COR-L47 (cell line): ENCODE data around the gene MICB.

Source experiments
- DNase-seq: peaks from one replicate; lab custom pipeline; 2025; lab: John Stamatoyannopoulos, UW

The MICB gene

GRCh38 chr6:31541059-31541657 lies 43.2 kb downstream of the MICB start:
- DNase-seq: peak; percentile 60

GRCh38 chr6:31541658-31542521 lies 43.9 kb downstream of the MICB start, which contains the start of gene DDX39B:
Gene DDX39B, minus strand, starts transcription at chr6:31542003. Its CDS starts 1,471 bp downstream, at chr6:31540532.
- peak; percentile 97 for DNase-seq

GRCh38 chr6:31543639-31544038 lies 45.7 kb downstream of the MICB start:
- DNase-seq: no peak

- no peak for DNase-seq
Measured at GRCh38 chr6:31544676-31545075, 46.7 kb downstream of the MICB start.

- no peak for DNase-seq
Measured at GRCh38 chr6:31545291-31545690, 47.3 kb downstream of the MICB start.

- peak; percentile 92 for DNase-seq
Measured at GRCh38 chr6:31546339-31546957, 48.5 kb downstream of the MICB start, which contains the start of gene ATP6V1G2. Gene ATP6V1G2, minus strand, starts transcription at chr6:31546608. Its CDS starts 49 bp downstream, at chr6:31546559.

GRCh38 chr6:31546958-31547726 lies 49.2 kb downstream of the MICB start, which contains the start of gene NFKBIL1:
Gene NFKBIL1, plus strand, starts transcription at chr6:31547608. Its CDS starts 87 bp downstream, at chr6:31547695.
- peak; percentile 95 for DNase-seq

- DNase-seq: no peak
Measured at GRCh38 chr6:31547727-31548543, 50.0 kb downstream of the MICB start.

GRCh38 chr6:31548544-31548873 lies 50.6 kb downstream of the MICB start:
- DNase-seq: no peak

- peak; percentile 7 for DNase-seq
Measured at GRCh38 chr6:31551371-31551770, 53.4 kb downstream of the MICB start.

GRCh38 chr6:31556307-31556706 lies 58.4 kb downstream of the MICB start:
- DNase-seq: no peak

- DNase-seq: no peak
Measured at GRCh38 chr6:31557443-31558317, 59.7 kb downstream of the MICB start.

- no peak for DNase-seq
Measured at GRCh38 chr6:31558318-31558625, 60.3 kb downstream of the MICB start.

- DNase-seq: no peak
Measured at GRCh38 chr6:31558631-31559500, 60.9 kb downstream of the MICB start.

- DNase-seq: no peak
Measured at GRCh38 chr6:31559606-31559957, 61.6 kb downstream of the MICB start.

- no peak for DNase-seq
Measured at GRCh38 chr6:31559958-31560696, 62.2 kb downstream of the MICB start.

GRCh38 chr6:31560697-31561058 lies 62.7 kb downstream of the MICB start:
- no peak for DNase-seq
